NAMALWA (cell line): ENCODE results near the gene CFAP100.

Source experiments
- DNase-seq: peaks from one replicate; pipeline ENCODE4 v3.0.0-alpha.2; 2015; ENCODE audit warnings: low spot score

Gene CFAP100

GRCh38 chr3:126394179-126394976, at the start of gene CFAP100:
Gene CFAP100, plus strand, starts transcription at chr3:126394909. Its CDS starts 1,092 bp downstream, at chr3:126396001.
- DNase-seq, result no peak

DNA sequence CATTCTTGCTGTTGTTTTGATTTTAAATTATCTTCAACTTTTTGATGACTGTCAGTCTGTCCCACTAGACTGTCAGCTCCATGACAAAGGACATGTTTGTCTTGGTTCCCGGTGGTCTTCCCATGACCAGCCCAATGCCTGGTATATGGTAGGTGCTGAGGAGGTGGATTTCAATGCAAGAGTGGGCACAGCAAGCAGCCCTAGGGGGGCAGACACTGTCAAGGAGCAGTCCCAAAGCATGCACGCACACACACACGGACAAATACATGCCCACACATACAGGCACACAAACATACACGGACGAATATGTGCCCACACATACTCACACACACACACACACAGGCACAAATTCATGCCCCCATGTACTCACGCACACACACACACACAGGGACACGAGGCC, 49.5 kb upstream of the CFAP100 start:
- no peak for DNase-seq

DNA sequence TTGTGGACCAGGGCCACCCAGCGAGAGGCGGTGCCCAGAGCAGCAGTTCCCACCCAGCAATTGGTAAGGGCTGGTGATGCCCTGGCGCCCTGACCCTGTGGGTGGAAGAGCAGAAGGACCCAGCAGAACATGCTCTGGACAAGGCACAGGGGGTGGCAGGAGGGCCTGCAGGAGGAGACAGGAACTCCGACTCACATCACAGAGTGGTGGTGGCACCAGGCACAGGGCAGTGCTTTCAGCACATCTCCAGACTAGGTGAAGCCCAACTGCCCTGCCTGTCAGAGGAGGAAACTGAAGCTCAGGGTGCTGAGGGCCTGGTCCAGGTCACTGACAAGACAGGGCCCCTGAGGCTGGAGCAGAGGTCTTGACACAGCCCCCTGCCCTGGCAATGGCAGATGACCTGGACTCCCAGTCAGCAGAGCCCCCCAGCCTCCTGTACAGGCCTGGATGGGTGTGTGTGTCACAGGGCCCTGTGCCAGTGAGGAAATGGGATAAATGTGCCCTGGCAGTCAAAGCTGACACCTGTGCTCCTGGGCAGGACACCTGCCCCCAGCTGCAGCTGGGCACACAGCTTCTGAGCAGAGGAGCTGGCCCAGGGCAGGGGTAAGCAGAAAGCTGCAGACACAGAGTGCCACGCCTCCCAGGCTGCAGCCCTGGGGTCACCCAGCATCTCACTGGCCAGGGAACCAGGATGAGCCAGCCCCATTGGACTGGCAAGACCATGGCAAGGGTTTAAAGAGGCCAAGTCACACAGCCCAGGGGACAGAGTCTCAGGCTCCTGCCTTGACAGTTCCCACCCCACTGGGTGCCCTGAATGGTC, 48.9 kb upstream of the CFAP100 start:
- DNase-seq, result no peak

- no peak for DNase-seq
Observed at GRCh38 chr3:126346466-126346865, 48.2 kb upstream of the CFAP100 start.

- no peak for DNase-seq
Observed at GRCh38 chr3:126347543-126348161, 47.1 kb upstream of the CFAP100 start.

DNA sequence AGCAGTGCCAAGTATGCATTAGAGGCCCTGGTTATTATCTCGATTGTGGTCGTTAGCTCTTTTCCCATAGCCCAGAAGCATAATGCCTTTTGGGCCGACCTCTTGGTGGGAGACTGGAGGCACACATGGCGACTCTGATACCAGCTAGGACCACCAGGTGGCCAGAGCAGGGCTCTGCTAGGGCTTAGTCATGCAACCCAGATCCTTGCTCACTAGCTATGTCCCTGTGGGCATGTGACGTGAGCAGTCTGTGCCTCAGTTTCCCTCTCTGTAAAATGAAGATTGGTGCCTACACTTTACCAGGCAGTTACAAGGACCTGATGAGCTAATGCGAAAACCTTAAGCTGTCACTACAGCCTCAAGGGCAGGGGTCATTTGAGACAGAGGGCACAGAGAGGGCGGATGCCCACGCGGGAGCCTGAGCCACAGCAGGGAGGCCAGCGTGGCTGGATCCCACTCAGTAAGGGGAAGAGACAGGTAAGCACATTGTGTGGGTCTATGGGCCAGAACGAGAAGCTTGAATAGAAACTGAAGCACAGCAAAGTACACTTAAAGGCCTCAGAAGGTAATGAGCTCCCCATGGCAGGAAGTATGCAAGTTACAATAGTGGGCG, 46.3 kb upstream of the CFAP100 start:
- DNase-seq, result peak; percentile 45

DNA sequence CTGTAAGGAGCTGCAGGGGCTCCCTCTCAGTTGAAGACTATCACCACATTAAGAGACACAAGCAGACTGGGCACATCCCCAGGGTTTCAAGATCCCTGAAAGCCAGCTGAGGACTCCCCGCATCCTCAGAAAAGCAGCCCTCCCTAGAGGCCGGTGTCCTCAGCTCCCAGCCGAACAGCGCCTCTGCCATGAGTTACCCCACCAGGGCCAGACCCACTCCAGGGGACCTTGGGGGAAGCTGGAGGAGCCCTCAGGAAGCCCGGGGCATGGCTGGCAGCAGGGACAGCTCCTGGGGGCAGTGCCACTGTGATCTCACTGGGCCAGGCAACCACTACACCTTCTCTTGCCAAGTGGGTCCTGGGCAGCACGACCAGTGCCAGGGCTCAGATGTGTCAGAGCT, 45.6 kb upstream of the CFAP100 start:
- DNase-seq, result no peak

DNA sequence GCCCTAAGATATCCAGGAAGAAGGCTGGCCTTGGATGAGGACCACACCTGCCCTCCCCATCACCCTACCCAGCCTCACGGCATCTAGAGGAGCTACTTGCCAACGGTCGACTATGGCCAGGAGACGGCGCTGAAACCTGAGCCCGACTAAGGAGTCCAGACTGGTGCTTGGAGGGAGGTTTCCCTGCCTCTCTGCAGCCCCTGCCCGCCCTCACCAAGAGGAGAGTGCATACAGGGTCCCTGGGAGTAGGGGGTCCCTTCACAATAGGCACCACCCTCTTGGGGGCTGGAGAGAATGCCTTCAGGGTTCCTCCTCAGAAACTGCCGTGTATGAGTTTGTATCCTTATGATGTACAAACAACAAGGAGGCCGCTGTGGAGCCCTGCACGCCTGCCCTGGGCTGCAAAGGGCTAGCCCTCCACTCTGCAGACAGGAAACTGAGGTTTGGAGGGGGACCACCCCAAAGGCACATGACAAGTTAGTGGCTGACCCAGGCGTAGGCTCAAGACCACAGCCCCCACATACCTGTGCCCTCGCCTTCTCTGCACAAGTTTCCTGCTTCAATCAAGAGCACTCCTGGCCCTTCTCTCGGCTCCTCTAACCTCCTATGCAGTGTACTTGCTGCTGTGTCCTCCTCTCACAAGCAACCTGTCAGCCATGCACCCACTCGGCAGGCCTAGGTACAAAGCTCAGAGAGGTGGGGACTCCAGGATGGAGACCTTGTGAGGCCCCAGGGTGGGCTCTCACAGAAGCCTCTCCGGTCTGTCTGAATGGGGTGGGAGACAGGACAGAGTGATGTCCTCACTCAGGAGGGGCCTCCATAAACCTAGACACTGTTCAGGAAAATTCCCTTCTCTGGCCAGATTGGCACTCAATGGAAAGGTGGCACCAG, 44.9 kb upstream of the CFAP100 start:
- no peak for DNase-seq

GRCh38 chr3:126350502-126351085, 44.1 kb upstream of the CFAP100 start:
- DNase-seq, result no peak

DNA sequence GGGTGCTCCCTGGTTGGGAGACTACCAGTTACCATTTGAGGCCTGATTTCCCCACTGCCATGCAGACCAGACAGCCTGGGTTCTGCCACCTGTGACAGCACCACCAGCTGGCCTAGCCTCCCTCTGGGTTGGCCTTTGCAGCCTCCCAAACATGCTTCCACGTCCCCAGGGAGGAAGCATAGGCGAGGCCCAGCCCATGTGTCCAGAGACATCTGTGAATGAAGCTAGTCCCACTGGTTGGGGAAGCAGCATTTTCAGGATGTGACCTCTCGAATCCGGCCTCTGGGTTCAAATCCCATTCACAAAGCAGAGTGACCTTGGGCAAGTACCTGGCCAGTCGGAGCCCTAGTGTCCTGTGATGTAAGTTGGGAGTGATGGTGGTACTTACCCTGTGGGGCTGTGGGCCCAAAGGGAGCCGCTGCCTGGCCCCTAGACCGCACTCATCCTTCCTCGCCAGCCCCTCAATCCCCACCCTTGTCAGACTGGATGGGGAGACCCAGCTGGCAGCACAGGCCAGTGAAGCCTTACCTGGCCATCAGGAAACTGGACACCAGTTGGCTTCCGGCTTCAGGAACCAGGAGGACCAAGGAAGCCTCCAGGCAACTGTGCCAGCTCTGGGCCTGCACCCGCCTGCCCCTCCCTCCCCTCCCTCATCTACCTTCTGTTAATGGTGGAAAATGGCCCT, 43.5 kb upstream of the CFAP100 start:
- no peak for DNase-seq

DNA sequence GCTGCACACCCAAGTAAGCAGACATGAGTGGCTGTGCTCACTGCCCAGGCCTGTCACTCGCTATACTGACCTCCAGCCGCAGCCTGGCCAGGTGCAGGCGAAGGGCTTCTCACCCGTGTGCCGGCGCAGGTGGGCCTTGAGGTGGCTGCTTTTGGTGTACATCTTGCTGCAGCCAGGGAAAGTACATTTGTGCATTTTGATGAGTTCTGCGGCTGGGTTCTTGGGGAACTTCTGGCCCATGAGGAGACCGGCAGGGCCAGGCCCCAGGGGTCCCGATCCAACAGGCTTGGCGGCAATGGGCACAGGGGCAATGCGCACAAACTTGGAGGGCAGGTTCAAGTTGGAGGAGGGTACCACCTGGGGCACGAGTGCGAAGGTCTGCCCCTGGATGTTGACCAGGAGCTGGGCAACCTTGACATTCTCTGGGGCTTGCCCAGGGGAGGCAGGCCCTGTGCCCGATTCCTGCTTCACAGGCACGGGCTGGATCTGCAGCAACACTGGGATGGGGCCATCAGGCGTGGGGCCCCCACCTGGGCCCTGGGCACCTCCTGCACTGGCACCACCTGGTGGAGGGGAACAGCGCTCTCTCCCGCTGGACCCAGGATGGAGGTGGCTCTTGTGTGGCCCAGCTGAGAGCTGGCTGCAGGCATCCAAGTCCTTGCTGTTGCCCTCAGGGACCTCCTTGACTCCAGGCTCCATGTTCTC, 42.8 kb upstream of the CFAP100 start:
- DNase-seq, result no peak

- DNase-seq, result no peak
Observed at GRCh38 chr3:126352476-126353454, 41.9 kb upstream of the CFAP100 start.

DNA sequence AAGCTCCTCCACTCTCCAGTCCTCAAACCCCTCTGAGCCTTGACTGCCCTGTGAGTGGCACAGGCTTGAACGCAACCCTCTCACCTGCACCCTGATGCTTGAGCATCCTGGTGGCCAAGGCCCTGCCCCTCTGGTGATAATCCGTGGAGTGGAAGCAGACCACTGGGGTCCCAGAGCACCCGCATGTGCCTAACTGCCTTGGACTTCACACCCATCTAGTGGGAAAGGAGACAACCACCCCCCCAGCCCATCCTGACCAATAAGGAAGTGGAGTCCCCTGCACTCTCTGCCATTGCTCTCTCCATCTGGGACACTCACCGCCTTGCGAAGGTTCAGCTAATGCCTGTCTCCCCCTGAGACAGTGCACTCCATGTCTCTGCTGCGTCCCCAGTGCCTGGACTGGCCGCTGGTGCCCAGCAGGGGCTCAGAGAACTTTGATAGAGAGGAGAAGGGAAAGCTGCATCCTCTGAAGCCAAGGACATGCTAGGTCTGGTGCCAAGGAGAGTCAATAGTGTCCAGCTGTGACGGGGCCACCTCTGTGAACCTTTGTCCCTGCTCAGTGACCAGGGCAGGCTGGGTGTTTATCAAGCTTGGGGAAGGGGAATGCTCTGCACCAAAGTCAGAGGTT, 40.9 kb upstream of the CFAP100 start:
- no peak for DNase-seq

- no peak for DNase-seq
Observed at GRCh38 chr3:126354776-126355175, 39.9 kb upstream of the CFAP100 start.

- DNase-seq, result peak; percentile 58
Observed at GRCh38 chr3:126355251-126355650, 39.5 kb upstream of the CFAP100 start.

DNA sequence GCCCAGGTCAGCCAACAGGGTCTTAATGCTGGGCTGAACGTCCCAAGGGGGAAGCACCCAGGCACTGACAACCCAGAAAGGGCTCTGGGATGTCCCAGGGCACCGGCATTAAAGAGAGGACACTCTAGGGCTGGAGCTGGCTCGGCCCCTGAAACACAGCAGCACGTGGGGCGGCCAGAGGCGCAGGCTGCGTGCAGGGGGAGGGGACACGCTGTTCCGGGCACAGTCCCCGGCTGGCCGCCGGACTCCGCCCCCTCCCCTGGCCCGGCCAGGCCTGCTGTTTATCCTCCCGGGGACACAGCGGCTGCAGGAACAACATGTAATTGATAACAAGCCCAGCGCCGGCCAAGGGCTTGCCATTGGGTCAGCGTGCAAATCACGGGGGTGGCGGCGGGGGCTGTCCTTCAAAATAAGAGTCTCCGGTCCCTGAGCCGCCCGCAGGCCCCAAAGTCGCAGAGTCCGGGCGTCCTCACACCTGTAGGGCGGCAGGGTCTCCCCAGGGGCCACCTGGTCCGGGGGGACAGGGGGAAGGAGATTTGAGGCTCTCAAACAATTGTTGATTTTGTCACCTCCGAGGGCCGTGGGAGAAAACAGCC, 38.8 kb upstream of the CFAP100 start:
- DNase-seq, result peak; percentile 40
